Measurements from ENCODE around the gene NOTUM.

GRCh38 chr17:81952792-81953228 lies 8.2 kb downstream of the NOTUM start:
- TF ChIP-seq POLR2A (IDR thresholded peaks at IDR 0.05) (no peak), CTCF (IDR thresholded peaks at IDR 0.05) (no peak), POLR2AphosphoS5 (IDR thresholded peaks at IDR 0.05; ENCODE audit: insufficient read depth in 1 of 2, low read depth in 1 of 2) (no peak)
